Measurements from ENCODE around the gene CYP24A1.
"Not testable (repeated sequence)": the region's sequence is repeated elsewhere in the genome, so short reads cannot be mapped to it uniquely, and the experiment has no call there.

The CYP24A1 gene

DNA sequence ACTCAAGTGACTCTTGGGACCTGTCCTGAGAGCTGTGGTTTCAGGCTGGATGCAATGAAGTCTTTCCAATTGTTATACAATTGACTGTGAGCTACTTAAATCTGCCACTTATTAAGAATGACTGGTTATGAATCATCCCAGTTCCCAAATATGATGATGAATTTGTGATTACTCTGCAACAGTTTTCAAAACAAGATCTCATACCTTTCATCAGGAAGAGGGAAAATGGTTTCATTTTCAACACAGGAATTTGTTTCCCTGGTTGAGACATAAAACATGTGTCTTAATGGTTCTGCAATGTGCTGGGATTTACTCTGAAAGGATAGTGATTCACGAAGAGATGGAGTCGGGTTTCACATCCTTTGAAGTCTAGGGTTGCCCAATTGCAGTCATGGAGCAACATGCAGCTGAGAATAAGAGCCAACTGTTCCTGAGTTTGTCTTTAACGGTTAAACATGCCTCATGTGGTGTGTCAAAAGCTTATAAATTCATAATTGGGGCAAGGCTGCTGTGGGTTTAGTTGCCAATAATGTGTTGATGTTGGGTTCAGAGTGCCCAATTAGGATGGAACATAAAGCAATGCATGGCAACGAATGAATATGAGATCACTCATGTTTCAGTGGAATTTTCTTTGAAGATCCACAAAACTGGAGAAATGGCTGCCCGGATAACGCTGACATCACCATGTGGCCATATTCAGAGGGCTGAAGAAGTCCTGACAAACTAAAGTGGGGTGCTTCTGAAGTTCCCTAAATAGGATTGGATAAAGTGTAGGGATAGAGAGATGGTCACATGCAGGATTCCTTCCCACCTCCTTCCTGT is 41.0 kb downstream of the CYP24A1 start:
- no peak for DNase-seq

DNA sequence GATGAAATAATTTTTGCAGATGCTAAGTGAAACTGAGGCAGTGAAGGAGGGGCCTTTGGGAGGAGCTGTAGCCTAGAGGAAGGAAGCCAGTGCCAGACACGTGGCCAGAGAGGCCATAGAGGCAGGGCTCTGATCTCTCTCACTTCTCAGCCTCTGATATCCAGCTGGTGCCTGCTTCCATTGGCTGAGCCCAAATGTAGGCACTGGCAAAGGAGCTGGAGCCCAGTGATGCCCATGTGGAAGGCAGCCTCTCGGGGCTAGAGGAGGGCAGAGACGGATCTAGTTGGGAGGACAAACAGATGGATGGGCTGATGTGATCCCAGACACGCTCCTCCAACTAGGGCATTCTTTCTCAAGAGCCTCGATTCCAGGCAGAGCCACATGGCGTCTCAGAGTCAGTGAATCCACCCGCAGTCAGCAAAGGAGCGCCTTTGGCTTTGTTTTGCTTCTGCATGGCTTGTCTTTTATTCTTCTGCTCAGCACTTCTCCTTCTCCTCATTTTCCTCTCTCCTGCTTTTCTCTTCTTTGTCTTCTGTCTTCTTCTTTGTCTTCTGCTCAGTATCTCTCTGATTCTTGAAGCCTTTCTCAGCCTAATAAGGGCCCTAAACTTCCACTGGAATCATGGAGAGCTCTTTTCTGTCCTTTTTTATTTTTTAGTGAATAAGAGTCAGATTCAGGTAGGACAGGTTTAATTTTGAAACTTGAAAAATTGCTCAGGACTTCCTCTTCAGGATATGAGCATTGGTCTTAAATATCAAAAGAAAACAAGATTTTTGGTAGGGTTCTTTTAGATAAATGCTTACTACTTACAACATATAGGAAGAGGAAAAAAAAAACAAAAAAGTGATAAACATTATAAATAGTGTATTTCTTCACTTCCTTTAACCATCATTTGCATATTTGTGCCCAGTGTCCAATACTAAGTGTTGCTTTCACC is 41.8 kb downstream of the CYP24A1 start:
- DNase-seq, result no peak

DNA sequence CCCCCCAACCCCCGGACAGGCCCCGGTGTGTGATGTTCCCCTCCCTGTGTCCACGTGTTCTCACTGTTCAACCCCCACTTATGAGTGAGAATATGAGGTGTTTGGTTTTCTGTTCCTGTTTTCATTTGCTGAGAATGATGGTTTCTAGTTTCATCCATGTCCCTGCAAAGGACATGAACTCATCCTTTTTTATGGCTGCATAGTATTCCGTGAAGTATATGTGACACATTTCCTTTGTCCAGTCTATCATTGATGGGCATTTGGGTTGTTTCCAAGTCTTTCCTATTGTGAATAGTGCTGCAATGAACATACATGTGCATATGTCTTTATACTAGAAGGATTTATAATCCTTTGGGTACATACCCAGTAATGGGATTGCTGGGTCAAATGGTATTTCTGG is 42.7 kb downstream of the CYP24A1 start:
- not testable (repeated sequence) for DNase-seq

DNA sequence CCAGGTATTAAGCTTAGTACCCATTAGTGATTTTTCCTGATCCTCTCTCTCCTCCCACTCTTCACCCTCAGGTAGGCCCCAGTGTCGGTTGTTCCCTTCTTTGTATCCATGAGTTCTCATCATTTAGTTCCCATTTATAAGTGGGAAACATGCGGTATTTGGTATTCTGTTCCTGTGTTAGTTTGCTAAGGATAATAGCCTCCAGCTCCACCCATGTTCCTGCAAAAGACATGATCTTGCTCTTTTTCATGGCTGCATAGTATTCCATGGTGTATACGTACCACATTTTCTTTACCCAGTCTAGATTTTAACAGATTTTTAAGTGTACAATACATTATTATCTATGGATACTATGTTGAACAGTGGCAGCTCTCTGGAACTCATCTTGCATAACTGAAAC is 44.4 kb downstream of the CYP24A1 start:
- no peak for DNase-seq

GRCh38 chr20:54127855-54128574 is 45.8 kb downstream of the CYP24A1 start:
- no peak for DNase-seq

- DNase-seq, result no peak
Observed at GRCh38 chr20:54126806-54127655, 46.8 kb downstream of the CYP24A1 start.

- DNase-seq, result not testable (repeated sequence)
Observed at GRCh38 chr20:54126328-54126727, 47.5 kb downstream of the CYP24A1 start.

GRCh38 chr20:54123587-54124180 is 50.1 kb downstream of the CYP24A1 start:
- DNase-seq, result no peak

DNA sequence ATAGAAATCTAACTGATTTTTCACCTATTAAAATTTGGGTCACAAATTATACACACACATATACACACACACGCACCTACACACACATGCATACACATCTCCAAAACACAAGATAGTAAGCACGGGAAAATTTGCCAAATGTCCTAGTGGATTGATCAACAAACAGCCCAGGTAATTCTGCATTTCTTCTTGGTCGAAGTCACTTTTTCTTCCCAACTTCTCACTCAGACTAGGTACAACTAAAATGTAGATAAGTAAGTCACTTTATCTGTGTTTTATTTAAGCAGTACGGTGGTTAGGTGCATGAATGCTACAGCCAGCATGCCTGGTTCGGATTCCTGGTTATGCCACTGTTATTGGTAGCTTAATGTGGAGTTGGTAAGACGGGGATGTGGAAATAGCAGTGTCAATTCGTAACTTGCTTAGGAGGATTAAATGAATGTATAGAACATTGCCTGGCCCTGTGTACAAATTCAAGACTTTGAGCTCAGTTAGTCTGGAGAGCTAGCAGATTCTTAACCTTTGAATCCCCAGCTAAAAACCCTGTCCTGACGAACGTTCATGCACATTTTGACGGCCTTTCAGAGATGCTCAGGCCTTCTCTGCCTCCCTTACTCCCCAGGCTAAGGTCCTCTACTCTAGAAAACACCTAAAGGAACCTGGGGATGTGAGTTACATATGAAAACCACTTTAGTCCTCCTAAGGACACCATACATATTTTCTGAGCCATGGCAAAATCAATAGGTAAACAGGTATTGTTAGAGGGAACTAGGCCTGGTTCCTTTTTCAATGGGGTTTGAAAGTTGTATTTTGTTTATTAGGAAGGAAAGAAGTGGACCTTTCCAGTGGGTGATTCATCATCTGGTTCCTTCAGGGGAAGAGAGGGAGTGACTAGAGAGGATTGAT is 50.9 kb downstream of the CYP24A1 start:
- no peak for DNase-seq

- no peak for DNase-seq
Observed at GRCh38 chr20:54122189-54122588, 51.6 kb downstream of the CYP24A1 start.

DNA sequence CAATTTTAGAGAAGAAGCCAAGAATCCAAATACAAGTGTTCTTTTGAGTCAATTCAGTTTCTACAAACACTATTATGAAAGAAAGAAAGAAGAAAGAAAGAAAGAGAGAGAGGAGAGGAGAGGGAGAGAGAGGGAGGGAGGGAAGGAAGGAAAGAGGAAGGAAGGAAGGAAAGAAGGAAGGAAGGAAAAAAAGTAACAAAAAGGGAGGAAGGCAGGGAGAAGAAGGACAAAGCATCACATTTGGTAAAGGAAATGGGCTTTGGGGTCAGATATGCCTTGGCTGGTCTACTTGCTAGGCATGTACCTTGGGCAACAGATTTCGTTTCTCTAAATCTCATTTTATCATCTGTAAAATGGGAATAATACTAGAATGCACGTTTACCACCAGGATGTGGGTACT is 54.0 kb downstream of the CYP24A1 start:
- DNase-seq, result no peak

DNA sequence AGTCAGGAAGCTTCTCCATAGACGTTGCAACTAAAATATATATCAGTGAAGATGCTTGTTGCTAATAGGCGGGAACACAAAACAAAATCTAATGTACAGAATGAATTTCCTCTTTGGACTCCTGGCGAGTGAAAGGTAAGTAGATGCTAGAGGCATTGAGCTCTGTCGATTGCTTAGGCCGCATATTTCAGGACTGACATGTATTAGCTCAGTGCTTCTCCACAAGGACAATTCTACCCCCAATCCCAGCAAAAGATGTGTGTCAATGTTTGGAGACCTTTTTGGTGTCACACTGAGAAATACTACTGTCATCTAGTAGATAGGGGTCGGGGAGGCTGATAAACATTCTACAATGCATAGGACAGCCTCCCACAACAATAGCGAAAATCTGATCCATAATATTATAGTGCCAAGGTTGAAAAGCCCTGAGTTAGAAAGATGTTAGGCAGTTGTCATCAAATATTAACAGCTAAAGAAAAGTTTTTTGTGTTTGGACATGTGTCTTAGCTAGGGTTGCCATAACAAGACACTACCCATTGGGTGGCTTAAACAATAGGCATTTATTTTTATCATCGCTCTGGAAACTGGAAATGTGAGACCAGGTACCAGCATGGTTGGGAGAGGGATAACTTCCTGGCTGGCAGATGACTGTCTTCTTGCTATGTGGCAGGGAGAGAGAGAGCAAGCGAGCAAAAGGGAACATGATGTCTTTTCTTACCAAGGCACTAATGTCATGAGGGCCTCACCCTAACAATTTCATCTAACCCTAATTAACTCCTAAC is 55.4 kb downstream of the CYP24A1 start:
- no peak for DNase-seq

GRCh38 chr20:54116550-54117235 is 57.1 kb downstream of the CYP24A1 start:
- no peak for DNase-seq

- no peak for DNase-seq
Observed at GRCh38 chr20:54115172-54115854, 58.5 kb downstream of the CYP24A1 start.

- no peak for DNase-seq
Observed at GRCh38 chr20:54114109-54114508, 59.7 kb downstream of the CYP24A1 start.

DNA sequence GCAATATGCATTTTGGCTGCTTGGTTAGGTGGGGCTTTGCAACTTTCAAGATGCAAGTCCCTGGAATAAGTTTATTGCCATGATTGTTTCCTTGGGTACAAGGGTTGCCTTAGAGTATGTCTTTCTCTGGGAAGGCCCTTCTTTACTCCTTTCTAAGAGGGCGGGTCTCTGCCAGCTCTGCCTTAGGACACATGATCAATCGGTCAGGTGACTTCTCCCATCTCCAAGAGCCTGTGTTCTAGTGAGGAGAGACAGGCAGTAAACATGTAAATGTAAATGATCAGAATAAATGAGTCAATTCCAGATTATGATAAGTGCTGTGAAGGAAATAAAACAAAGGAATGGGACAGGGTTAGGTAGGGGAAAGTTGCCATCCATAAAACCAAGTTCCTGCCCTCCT is 60.2 kb downstream of the CYP24A1 start:
- no peak for DNase-seq

- DNase-seq, result no peak
Observed at GRCh38 chr20:54112221-54112884, 61.4 kb downstream of the CYP24A1 start.

DNA sequence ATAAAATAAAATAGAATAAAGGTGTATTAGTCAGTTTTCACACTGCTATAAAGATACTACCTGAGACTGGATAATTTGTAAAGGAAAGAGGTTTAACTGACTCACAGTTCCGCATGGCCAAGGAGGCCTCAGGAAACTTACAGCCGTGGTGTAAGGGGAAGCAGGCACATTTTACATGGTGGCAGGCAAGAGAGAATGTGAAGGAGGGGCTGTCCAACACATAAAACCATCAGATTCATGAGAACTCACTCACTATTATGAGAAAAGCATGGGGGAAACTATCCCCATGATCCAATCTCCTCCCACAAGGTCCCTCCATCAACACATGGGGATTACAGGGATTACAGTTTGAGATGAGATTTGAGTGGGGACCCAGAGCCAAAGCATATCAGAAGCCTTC is 62.3 kb downstream of the CYP24A1 start:
- no peak for DNase-seq

Measured in COR-L47 (cell line).